Panc1 (cell line): ENCODE measurements around the gene RPA3.

Experiments used
- POLR2AphosphoS5 ChIP-seq: IDR thresholded peaks from 2 replicates; pipeline ENCODE4 v1.6.1; 2012; ENCODE audit warnings: mild to moderate bottlenecking, low read depth, low read length, moderate library complexity
- TF ChIP-seq, protein P1 (sequence below), 2 experiments: IDR thresholded peaks; 2 replicates each; pipeline ENCODE4 v1.6.1; 2011 to 2012; ENCODE audit warnings: low read depth in 2 of 2, control low read depth in 1 of 2, low read length in 1 of 2, mild to moderate bottlenecking in 1 of 2, moderate library complexity in 1 of 2; ENCODE audit not compliant: insufficient read depth in 1 of 2
- TF ChIP-seq, protein P2 (sequence below): fragments of 450-650 bp; IDR thresholded peaks from 2 replicates; pipeline ENCODE4 v1.5.1; 2017; ENCODE audit warnings: mild to moderate bottlenecking

DNA sequence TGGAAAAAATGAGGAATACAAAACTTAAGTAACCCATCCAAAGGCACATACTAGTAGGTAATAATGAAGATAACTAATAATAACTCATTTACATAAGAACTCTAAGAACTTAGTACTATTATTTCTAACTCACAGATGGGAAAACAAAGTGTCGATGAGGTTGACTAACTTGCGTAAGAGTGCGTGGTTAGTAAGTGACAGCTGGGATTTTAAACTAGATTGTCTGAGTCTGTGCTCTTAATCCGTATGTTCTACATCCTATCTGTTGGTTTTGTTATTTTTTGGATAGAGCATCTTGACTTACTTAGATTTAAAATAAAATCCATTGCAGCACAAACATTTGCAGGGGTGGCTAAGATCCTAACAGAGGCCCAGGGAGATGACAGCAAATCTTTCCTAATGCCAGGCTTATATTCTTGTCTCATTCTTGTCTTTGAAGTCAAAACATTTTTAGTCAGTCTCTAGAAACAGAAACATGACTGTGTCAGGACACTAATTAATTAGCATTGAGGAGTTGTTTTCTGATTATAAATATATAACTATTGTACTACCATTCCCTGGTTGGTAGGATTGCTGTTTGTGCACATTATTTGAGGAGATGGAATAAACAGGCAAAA, 11.7 kb downstream of the RPA3 start:
- TF ChIP-seq, protein P1, sequence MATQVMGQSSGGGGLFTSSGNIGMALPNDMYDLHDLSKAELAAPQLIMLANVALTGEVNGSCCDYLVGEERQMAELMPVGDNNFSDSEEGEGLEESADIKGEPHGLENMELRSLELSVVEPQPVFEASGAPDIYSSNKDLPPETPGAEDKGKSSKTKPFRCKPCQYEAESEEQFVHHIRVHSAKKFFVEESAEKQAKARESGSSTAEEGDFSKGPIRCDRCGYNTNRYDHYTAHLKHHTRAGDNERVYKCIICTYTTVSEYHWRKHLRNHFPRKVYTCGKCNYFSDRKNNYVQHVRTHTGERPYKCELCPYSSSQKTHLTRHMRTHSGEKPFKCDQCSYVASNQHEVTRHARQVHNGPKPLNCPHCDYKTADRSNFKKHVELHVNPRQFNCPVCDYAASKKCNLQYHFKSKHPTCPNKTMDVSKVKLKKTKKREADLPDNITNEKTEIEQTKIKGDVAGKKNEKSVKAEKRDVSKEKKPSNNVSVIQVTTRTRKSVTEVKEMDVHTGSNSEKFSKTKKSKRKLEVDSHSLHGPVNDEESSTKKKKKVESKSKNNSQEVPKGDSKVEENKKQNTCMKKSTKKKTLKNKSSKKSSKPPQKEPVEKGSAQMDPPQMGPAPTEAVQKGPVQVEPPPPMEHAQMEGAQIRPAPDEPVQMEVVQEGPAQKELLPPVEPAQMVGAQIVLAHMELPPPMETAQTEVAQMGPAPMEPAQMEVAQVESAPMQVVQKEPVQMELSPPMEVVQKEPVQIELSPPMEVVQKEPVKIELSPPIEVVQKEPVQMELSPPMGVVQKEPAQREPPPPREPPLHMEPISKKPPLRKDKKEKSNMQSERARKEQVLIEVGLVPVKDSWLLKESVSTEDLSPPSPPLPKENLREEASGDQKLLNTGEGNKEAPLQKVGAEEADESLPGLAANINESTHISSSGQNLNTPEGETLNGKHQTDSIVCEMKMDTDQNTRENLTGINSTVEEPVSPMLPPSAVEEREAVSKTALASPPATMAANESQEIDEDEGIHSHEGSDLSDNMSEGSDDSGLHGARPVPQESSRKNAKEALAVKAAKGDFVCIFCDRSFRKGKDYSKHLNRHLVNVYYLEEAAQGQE (IDR thresholded peaks at IDR 0.05; ENCODE audit: insufficient read depth in 1 of 2, low read depth in 2 of 2, low read length in 1 of 2): no peak
- TF ChIP-seq, protein P2, sequence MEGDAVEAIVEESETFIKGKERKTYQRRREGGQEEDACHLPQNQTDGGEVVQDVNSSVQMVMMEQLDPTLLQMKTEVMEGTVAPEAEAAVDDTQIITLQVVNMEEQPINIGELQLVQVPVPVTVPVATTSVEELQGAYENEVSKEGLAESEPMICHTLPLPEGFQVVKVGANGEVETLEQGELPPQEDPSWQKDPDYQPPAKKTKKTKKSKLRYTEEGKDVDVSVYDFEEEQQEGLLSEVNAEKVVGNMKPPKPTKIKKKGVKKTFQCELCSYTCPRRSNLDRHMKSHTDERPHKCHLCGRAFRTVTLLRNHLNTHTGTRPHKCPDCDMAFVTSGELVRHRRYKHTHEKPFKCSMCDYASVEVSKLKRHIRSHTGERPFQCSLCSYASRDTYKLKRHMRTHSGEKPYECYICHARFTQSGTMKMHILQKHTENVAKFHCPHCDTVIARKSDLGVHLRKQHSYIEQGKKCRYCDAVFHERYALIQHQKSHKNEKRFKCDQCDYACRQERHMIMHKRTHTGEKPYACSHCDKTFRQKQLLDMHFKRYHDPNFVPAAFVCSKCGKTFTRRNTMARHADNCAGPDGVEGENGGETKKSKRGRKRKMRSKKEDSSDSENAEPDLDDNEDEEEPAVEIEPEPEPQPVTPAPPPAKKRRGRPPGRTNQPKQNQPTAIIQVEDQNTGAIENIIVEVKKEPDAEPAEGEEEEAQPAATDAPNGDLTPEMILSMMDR: no peak
- TF ChIP-seq POLR2AphosphoS5: no peak
